ENCODE data around the gene PPP5C.
A peak's percentile ranks its signal among the peaks of the same experiment; 100 is the strongest.

The PPP5C gene

DNA sequence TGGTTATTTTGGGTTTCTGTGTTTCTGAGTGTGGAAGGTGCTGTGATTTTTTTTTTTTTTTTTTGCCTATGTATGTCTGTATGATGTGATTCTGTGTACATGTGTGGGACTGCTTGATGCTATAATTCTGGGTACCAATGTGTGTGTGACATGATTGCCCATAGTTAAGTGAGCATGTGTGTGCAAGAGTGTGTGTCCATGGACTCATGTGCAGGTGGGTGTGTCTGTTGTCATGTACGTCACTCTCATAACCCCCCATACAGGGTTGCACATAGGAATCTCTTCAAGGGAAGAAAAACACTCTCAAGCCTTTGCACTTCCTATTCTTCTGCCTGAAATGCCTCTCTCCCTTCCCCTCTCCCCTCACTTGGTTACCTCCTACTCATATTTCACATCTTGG lies 2.5 kb upstream of the PPP5C start:
- TF ChIP-seq, protein P1, sequence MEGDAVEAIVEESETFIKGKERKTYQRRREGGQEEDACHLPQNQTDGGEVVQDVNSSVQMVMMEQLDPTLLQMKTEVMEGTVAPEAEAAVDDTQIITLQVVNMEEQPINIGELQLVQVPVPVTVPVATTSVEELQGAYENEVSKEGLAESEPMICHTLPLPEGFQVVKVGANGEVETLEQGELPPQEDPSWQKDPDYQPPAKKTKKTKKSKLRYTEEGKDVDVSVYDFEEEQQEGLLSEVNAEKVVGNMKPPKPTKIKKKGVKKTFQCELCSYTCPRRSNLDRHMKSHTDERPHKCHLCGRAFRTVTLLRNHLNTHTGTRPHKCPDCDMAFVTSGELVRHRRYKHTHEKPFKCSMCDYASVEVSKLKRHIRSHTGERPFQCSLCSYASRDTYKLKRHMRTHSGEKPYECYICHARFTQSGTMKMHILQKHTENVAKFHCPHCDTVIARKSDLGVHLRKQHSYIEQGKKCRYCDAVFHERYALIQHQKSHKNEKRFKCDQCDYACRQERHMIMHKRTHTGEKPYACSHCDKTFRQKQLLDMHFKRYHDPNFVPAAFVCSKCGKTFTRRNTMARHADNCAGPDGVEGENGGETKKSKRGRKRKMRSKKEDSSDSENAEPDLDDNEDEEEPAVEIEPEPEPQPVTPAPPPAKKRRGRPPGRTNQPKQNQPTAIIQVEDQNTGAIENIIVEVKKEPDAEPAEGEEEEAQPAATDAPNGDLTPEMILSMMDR (conservative IDR thresholded peaks at IDR 0.05; ENCODE audit: low read depth), result no peak
- CTCF ChIA-PET, result interaction anchor here (0.6 to 0.7 kb wide), 2 partner anchors 216 to 302 kb away, joined by 3 read pairs; no protein-coding TSS in a partner anchor
- no peak for DNase-seq (ENCODE audit: low spot score)
- POLR2A ChIA-PET (ENCODE audit: low non-redundant PET), result no interaction called here
- H3K27ac ChIP-seq, result no peak overlapping the region

DNA sequence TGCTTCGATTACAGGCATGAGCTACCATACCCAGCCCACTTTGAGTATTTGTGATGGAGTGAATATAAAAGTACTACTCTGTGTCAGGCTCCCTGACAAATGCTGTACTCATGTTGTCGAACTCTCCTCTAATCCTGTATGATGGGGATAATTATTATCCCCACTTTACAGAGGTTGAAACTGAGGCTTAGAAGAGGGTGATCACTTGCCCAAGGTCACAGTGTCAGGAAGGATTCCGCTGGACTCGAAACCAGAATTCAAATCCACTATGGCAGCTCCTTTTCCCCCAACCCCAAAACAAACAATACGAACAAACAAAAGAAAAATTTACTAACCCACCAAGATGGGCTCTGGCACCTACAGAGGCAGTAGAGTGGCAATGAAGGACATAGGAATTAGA lies 1.7 kb upstream of the PPP5C start:
- no peak for DNase-seq (ENCODE audit: low spot score)
- TF ChIP-seq, protein P1 (conservative IDR thresholded peaks at IDR 0.05; ENCODE audit: low read depth), result no peak
- POLR2A ChIA-PET (ENCODE audit: low non-redundant PET), result no interaction called here
- no peak overlapping the region for H3K27ac ChIP-seq
- CTCF ChIA-PET, result interaction anchor here (0.7 kb wide), 1 partner anchor 217 kb away, joined by 3 read pairs; no protein-coding TSS in a partner anchor

DNA sequence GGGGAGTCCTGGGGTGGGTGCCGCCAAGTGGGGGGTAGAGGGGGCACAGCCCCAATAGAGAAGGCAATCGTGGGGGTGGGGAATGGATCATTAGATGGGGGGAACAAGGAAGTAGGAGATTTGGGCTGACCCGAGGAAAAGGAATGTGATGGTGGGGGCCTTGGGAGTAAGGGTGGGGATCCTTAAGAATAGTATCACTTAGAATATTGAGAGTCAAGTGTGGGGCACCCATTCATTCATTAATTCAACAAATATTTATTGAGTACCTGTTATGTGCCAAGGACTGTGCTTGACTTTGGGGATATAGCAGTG lies 641 bp downstream of the PPP5C start:
- CTCF ChIA-PET, result interaction anchor here (0.5 to 1.0 kb wide), 3 partner anchors 19 to 581 kb away, joined by 3 to 6 read pairs (median 5); no protein-coding TSS in a partner anchor
- POLR2A ChIA-PET (ENCODE audit: low non-redundant PET), result interaction anchor here (0.6 kb wide), 1 partner anchor 10 kb away, joined by 4 read pairs; no protein-coding TSS in a partner anchor
- TF ChIP-seq, protein P1 (conservative IDR thresholded peaks at IDR 0.05; ENCODE audit: low read depth), result no peak; the same call in 1 of the 2 replicates
- peak overlapping the region; percentile 93 for H3K27ac ChIP-seq
- no peak for DNase-seq (ENCODE audit: low spot score)

DNA sequence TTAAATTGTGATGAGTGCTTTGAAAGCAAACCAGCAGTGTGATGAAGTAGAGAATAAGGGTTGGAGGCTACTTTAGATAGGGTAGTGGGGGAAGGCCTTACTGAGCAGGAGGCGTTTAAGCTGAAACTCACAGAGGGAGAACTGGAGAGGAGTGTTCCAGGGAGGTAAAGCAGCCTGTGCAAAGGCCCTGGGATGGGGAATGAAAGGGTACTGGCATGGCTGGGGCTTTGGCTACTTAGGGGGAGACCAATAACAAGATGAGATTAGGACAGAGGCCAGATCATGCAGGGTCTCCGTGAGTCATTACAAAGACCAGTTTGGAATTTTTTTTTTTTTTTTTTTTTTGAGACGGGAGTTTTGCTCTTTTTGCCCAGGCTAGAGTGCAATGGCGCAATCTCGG lies 1.1 kb downstream of the PPP5C start:
- H3K27ac ChIP-seq, result peak overlapping the region; percentile 93
- POLR2A ChIA-PET (ENCODE audit: low non-redundant PET), result no interaction called here
- TF ChIP-seq, protein P1 (conservative IDR thresholded peaks at IDR 0.05; ENCODE audit: low read depth), result no peak
- no peak for DNase-seq (ENCODE audit: low spot score)
- CTCF ChIA-PET, result interaction anchor here (1.0 kb wide), 1 partner anchor 66 kb away, joined by 3 read pairs; no protein-coding TSS in a partner anchor

GRCh38 chr19:46349311-46349993 lies 2.6 kb downstream of the PPP5C start:
- TF ChIP-seq, protein P1 (conservative IDR thresholded peaks at IDR 0.05; ENCODE audit: low read depth), result no peak
- POLR2A ChIA-PET (ENCODE audit: low non-redundant PET), result no interaction called here
- DNase-seq (ENCODE audit: low spot score), result no peak
- H3K27ac ChIP-seq, result peak overlapping the region; percentile 93
- CTCF ChIA-PET, result interaction anchor here (0.6 to 0.8 kb wide), 3 partner anchors 10 to 18 kb away, joined by 4 to 5 read pairs (median 4); no protein-coding TSS in a partner anchor

- TF ChIP-seq, protein P1 (conservative IDR thresholded peaks at IDR 0.05; ENCODE audit: low read depth), result no peak
- DNase-seq (ENCODE audit: low spot score), result peak; percentile 58
- H3K27ac ChIP-seq, result peak overlapping the region; percentile 93
- ChIA-PET POLR2A (ENCODE audit: low non-redundant PET) (no interaction called here), CTCF (interaction anchor here (0.5 to 2.1 kb wide), 2 partner anchors 69 to 253 kb away, joined by 5 to 8 read pairs; no protein-coding TSS in a partner anchor)
Measured at GRCh38 chr19:46350029-46350757, 3.3 kb downstream of the PPP5C start.
